NB4 (cell line): ENCODE results near the gene FAM193A.

Experiments
- DNase-seq: peaks from one replicate; pipeline ENCODE4 v3.0.0; 2010; ENCODE audit warnings: low read depth
- H3K4me3 ChIP-seq: one replicate; pipeline ENCODE4 v1.5.1; 2011; ENCODE audit warnings: mild to moderate bottlenecking, low read depth, low read length, moderate library complexity
- MYC ChIP-seq: IDR thresholded peaks from 2 replicates; pipeline ENCODE4 v1.6.1; 2011; ENCODE audit warnings: low read depth, low read length
- POLR2A ChIP-seq: IDR thresholded peaks from 2 replicates; pipeline ENCODE4 v1.6.1; 2011; ENCODE audit warnings: mild to moderate bottlenecking; ENCODE audit not compliant: insufficient read length; ENCODE audit errors: extremely low read depth
- TF ChIP-seq, protein P1 (sequence below): IDR thresholded peaks from one replicate; pipeline ENCODE4 v1.5.1; 2012; ENCODE audit warnings: low read depth, low read length
- TF ChIP-seq, protein P2 (sequence below): IDR thresholded peaks from 2 replicates; pipeline ENCODE4 v1.6.1; 2011; ENCODE audit warnings: low read depth, low read length

Gene FAM193A

GRCh38 chr4:2663275-2663674 lies 126.8 kb downstream of the FAM193A start:
- no peak for DNase-seq
- TF ChIP-seq POLR2A (no peak), MYC (no peak)
- TF ChIP-seq, protein P1, sequence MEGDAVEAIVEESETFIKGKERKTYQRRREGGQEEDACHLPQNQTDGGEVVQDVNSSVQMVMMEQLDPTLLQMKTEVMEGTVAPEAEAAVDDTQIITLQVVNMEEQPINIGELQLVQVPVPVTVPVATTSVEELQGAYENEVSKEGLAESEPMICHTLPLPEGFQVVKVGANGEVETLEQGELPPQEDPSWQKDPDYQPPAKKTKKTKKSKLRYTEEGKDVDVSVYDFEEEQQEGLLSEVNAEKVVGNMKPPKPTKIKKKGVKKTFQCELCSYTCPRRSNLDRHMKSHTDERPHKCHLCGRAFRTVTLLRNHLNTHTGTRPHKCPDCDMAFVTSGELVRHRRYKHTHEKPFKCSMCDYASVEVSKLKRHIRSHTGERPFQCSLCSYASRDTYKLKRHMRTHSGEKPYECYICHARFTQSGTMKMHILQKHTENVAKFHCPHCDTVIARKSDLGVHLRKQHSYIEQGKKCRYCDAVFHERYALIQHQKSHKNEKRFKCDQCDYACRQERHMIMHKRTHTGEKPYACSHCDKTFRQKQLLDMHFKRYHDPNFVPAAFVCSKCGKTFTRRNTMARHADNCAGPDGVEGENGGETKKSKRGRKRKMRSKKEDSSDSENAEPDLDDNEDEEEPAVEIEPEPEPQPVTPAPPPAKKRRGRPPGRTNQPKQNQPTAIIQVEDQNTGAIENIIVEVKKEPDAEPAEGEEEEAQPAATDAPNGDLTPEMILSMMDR = no peak
- TF ChIP-seq, protein P2, sequence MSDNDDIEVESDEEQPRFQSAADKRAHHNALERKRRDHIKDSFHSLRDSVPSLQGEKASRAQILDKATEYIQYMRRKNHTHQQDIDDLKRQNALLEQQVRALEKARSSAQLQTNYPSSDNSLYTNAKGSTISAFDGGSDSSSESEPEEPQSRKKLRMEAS = no peak
- H3K4me3 ChIP-seq = no peak overlapping the region

- H3K4me3 ChIP-seq = no peak overlapping the region
- no peak for DNase-seq
- TF ChIP-seq POLR2A (no peak), MYC (no peak)
- TF ChIP-seq, protein P1 = no peak
- TF ChIP-seq, protein P2 = no peak
These were observed 130.3 kb downstream of the FAM193A start for GRCh38 chr4:2666722-2667247.

- TF ChIP-seq, protein P1 = no peak
- TF ChIP-seq POLR2A (no peak), MYC (no peak)
- TF ChIP-seq, protein P2 = no peak
- H3K4me3 ChIP-seq = no peak overlapping the region
- DNase-seq = no peak
These were observed 131.0 kb downstream of the FAM193A start for GRCh38 chr4:2667428-2667827.

DNA sequence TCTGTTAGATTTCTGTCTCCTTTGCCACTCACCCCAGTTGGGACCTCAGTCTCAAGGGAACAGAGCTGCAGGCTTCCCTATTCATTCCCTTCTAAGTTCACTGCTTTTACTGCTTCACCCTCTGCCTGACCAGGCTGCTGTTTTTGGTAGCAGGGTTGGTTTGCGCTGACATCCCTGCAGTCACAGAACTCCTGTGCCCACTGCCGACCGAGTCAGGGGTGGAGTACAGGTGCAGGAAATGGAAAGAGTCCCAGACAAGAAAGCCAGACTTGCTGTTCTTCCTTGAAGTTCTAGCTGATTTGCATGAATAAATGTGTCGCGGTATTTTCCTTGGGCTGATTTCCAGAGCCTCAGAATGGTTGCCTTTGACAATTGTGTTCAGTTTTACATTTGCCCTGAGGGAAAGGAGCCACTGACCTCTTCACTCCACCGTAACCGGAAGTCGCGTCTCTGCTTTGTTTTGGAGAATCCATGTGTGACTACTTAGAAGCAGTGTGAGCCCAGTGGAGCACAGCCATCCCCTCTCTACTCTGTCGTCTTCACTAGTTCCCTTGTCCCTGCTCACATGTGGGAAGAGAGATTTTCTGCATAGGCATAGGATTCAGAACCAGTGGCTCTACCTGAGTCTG lies 134.9 kb downstream of the FAM193A start:
- TF ChIP-seq POLR2A = no peak
- TF ChIP-seq, protein P1 = no peak
- TF ChIP-seq MYC = no peak
- TF ChIP-seq, protein P2 = no peak
- DNase-seq = no peak
- H3K4me3 ChIP-seq = no peak overlapping the region

DNA sequence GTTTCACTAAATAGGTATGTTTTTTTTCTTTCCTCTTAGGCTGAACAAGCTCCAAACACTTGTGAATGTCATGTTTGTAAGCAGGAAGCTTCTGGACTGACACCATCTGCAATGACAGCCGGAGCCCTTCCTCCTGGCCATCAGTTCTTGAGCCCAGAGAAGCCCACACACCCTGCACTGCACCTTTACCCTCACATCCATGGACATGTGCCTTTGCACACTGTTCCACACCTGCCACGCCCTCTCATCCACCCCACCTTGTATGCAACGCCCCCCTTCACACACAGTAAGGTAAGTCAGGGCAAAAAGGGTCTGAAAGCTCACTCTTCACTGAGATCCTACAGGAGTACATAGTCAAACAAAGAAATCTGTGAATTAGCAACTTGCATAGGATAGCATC lies 135.6 kb downstream of the FAM193A start:
- no peak overlapping the region for H3K4me3 ChIP-seq
- TF ChIP-seq POLR2A = no peak
- TF ChIP-seq MYC = no peak
- TF ChIP-seq, protein P2 = no peak

DNA sequence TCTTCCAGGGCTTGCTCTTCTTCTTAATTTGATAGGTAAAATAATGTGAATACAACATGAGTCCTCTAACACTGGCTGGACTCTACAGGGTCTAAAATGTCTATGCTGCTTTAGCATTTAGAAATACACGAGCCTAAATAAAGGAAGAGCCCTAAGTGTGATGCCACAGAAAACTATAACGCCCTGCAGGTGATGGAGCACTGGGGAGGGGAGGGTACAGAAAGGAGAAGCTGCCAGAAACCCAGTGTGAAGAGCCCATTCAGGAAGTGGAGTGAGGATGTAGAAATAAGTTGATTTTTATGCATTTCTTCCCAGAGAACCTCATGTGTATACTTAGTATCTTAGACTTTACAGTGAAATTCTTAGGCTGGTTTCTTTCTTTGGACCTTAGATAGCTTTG lies 136.3 kb downstream of the FAM193A start:
- H3K4me3 ChIP-seq = no peak overlapping the region
- DNase-seq = peak; percentile 52
- TF ChIP-seq MYC (no peak), POLR2A (no peak)
- TF ChIP-seq, protein P1 = no peak
- TF ChIP-seq, protein P2 = no peak

More for the DNA sequence above, 135.6 kb downstream of the FAM193A start:
- DNase-seq = no peak
